Transverse colon (tissue), 4 donors: ENCODE data around the gene ZDHHC22.

Experiments used
- CTCF ChIP-seq, 5 experiments: fragments of 200-600 bp in 3 of 5; fragments of 450-650 bp in 2 of 5; sonication (generic) in 3 of 5; IDR thresholded peaks; 1 replicate in 2 of 5; 2 replicates in 3 of 5; pipeline ENCODE4 v1.5.1; 2016 to 2017; ENCODE audit warnings: antibody characterized with exemption in 5 of 5, inconsistent platforms in 3 of 5, mild to moderate bottlenecking in 2 of 5, moderate library complexity in 1 of 5
- EP300 ChIP-seq: sonication (generic); formaldehyde crosslinking; IDR thresholded peaks from one replicate; pipeline ENCODE4 v1.6.1; 2017; ENCODE audit warnings: antibody characterized with exemption, low read depth
- POLR2A ChIP-seq: fragments of 450-650 bp; IDR thresholded peaks from one replicate; pipeline ENCODE4 v1.6.1; 2016; ENCODE audit warnings: antibody characterized with exemption, mild to moderate bottlenecking, moderate library complexity
- POLR2AphosphoS5 ChIP-seq, 3 donors: sonication (generic); formaldehyde crosslinking; IDR thresholded peaks; one replicate each; pipeline ENCODE4 v1.6.1; 2016; ENCODE audit warnings: antibody characterized with exemption in 3 of 3

- no peak for TF ChIP-seq CTCF (IDR thresholded peaks at IDR 0.05)
- TF ChIP-seq EP300, result no peak
- TF ChIP-seq POLR2AphosphoS5 (IDR thresholded peaks at IDR 0.05), result no peak
- no peak for TF ChIP-seq POLR2A
Measured at GRCh38 chr14:77131206-77131605, 10.4 kb downstream of the ZDHHC22 start.
